ENCODE data around the gene TNIK. TPM values are rescaled to one million over a fixed set of nuclear protein-coding genes. Genes with fewer than 3 reads are reported as not detected.
A peak's percentile ranks its signal among the peaks of the same experiment; 100 is the strongest.

TNIK gene
- total RNA-seq, 1 experiment from 2014 or later: 12.4 TPM

GRCh38 chr3:171194965-171195364 is 265.2 kb downstream of the TNIK start:
- no peak for DNase-seq (ENCODE audit: low spot score)

- no peak for DNase-seq (ENCODE audit: low spot score)
These were observed 266.5 kb downstream of the TNIK start for GRCh38 chr3:171193693-171194092.

GRCh38 chr3:171192176-171192854 is 267.9 kb downstream of the TNIK start:
- no peak for DNase-seq (ENCODE audit: low spot score)

- no peak for DNase-seq (ENCODE audit: low spot score)
These were observed 269.5 kb downstream of the TNIK start for GRCh38 chr3:171190668-171191067.

GRCh38 chr3:171189394-171190080 is 270.7 kb downstream of the TNIK start:
- no peak for DNase-seq (ENCODE audit: low spot score)

GRCh38 chr3:171187706-171188290 is 272.4 kb downstream of the TNIK start:
- DNase-seq (ENCODE audit: low spot score): peak; percentile 69

GRCh38 chr3:171186817-171187500 is 273.2 kb downstream of the TNIK start:
- DNase-seq (ENCODE audit: low spot score): no peak

- no peak for DNase-seq (ENCODE audit: low spot score)
These were observed 273.8 kb downstream of the TNIK start for GRCh38 chr3:171186383-171186782.

- DNase-seq (ENCODE audit: low spot score): no peak
These were observed 274.2 kb downstream of the TNIK start for GRCh38 chr3:171185959-171186358.

GRCh38 chr3:171184372-171184771 is 275.8 kb downstream of the TNIK start:
- DNase-seq (ENCODE audit: low spot score): no peak

- peak; percentile 66 for DNase-seq (ENCODE audit: low spot score)
These were observed 277.2 kb downstream of the TNIK start for GRCh38 chr3:171183042-171183441.

GRCh38 chr3:171181907-171182690 is 278.1 kb downstream of the TNIK start:
- no peak for DNase-seq (ENCODE audit: low spot score)

- no peak for DNase-seq (ENCODE audit: low spot score)
These were observed 281.5 kb downstream of the TNIK start for GRCh38 chr3:171178714-171179113.

GRCh38 chr3:171177553-171177952 is 282.7 kb downstream of the TNIK start:
- DNase-seq (ENCODE audit: low spot score): no peak

- DNase-seq (ENCODE audit: low spot score): no peak
These were observed 283.1 kb downstream of the TNIK start for GRCh38 chr3:171177056-171177455.

- no peak for DNase-seq (ENCODE audit: low spot score)
These were observed 283.8 kb downstream of the TNIK start for GRCh38 chr3:171176244-171176933.

- no peak for DNase-seq (ENCODE audit: low spot score)
These were observed 284.4 kb downstream of the TNIK start for GRCh38 chr3:171175741-171176234.

- no peak for DNase-seq (ENCODE audit: low spot score)
These were observed 286.5 kb downstream of the TNIK start for GRCh38 chr3:171173736-171174135.

GRCh38 chr3:171172070-171172469 is 288.1 kb downstream of the TNIK start:
- DNase-seq (ENCODE audit: low spot score): no peak

GRCh38 chr3:171169866-171170265 is 290.3 kb downstream of the TNIK start:
- no peak for DNase-seq (ENCODE audit: low spot score)

GRCh38 chr3:171169443-171169842 is 290.8 kb downstream of the TNIK start:
- no peak for DNase-seq (ENCODE audit: low spot score)
